Stimulated activated CD8-positive, alpha-beta memory T cell treated with anti-CD3 and anti-CD28 coated beads, Interleukin-7, amount 100 ng/mL, for 4 hours (primary cell): ENCODE measurements around the gene DEF6.

Source experiments
- DNase-seq, 2 donors: peaks; one replicate each; pipeline ENCODE4 v3.0.0-alpha.2; 2020; ENCODE audit warnings: low read depth in 2 of 2

Gene DEF6, protein sequence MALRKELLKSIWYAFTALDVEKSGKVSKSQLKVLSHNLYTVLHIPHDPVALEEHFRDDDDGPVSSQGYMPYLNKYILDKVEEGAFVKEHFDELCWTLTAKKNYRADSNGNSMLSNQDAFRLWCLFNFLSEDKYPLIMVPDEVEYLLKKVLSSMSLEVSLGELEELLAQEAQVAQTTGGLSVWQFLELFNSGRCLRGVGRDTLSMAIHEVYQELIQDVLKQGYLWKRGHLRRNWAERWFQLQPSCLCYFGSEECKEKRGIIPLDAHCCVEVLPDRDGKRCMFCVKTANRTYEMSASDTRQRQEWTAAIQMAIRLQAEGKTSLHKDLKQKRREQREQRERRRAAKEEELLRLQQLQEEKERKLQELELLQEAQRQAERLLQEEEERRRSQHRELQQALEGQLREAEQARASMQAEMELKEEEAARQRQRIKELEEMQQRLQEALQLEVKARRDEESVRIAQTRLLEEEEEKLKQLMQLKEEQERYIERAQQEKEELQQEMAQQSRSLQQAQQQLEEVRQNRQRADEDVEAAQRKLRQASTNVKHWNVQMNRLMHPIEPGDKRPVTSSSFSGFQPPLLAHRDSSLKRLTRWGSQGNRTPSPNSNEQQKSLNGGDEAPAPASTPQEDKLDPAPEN

DNA sequence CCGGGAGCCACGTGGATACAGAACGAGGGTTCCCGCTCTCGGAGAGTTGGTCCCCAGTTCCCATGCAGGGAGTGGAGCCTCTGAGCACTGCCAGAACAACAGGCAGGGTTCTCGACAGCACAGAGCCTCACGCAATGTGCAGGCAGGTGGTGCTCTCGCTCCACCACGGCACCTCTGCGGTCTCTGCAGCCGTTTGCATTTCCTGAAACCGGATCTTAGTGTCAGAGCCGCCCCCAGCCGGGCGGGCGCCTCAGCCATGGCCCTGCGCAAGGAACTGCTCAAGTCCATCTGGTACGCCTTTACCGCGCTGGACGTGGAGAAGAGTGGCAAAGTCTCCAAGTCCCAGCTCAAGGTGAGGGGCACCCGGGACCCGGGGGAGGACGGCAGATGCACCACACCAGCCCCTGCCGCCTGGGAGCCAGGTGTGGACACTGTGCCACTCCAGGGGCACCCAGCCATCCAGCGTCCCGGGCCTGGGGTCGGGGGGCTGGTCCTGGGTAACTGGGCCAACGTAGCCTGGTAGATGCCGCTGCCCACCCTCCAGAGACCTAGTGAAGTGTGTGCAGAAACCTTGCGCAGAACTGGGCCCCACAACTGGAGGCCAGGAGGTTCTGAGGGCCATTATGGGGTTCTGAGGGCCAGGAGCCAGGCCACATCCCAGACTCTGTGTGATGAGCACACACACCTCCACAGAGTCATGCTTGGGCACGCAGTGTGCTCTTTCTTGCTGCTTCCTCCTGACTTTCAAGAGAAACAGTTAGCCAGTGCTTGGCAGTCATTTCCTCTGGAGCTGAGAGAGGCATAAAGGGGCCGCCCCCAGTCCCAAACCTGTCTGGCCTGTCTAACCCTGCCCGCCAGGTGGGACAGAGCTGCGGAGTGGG, at the start of gene DEF6:
TSS of gene DEF6 (plus strand) at position 218 of the 881 bp plus-strand sequence. CDS start at position 257, 39 bp downstream.
- peak; percentile 80 to 82 for DNase-seq

DNA sequence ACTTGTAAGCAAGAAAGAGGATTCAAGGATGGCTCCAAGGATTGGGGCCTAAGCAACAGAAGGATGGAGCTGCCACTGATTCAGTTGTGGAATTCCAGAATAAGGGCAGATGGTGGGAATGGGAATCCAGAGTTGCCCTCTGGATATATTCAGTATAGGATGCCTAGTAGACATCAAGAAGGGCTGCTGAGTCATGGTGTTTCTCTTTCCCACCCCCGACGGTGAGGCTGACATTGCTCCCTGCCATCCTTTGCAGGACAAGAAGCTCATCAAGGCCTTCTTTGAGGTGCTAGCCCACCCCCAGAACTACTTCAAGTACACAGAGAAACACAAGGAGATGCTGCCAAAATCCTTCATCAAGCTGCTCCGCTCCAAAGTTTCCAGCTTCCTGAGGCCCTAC, 49.3 kb upstream of the DEF6 start:
- no peak for DNase-seq

DNA sequence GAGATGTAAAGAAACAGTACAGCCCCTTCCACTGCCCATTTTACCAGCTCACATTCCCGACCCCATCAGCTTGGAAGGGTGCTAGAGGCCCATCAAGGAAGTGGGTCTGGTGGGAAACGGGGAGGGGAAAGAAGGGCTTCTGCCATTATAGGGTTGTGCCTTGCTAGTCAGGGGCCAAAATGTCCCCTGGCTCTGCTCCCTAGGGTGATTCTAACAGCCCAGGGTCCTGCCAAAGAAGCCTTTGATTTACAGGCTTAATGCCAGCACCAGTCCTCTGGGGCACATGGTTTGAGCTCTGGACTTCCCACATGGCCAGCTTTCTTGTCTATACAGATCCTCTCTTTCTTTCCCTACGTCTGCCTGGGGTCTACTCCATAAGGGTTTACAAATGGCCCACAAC, 48.7 kb upstream of the DEF6 start:
- no peak for DNase-seq

DNA sequence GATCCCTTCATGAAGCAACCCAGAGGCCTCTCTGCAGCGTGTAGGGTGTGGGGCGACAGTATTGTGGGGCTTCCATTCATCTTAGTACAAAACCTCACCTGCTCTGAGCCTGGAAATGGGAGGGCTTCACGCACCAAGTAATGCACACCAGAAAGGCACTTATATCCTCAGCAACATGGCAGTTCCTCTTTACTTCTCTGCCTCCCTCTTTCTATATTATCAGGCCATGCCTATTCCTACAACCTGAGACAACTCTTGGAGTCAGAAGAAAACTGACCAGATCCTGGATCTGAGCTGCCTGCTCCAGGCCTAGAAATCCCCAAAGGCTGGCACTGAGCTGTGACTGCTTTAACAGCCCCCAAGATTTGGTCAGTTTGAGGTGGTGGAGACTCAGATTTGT, 45.7 kb upstream of the DEF6 start:
- no peak for DNase-seq

DNA sequence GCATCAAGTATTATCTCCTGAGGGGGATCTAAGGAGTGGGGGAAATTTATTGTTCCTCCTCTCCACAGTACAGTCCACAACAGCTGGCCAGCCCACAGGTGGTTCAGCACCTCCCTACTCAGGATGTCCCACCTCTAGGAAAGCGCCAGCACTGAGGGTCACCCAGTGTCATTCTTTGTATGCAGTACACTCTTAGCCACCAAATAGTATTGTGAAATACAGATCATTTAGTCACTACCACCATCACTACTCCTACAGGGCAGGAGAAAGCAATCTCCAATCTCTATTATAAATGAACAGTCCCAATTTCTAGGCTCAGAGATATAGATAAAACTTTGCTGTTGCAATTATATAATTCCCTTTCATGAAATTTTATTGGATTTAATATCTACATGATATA, 44.4 kb upstream of the DEF6 start:
- DNase-seq, result no peak

DNA sequence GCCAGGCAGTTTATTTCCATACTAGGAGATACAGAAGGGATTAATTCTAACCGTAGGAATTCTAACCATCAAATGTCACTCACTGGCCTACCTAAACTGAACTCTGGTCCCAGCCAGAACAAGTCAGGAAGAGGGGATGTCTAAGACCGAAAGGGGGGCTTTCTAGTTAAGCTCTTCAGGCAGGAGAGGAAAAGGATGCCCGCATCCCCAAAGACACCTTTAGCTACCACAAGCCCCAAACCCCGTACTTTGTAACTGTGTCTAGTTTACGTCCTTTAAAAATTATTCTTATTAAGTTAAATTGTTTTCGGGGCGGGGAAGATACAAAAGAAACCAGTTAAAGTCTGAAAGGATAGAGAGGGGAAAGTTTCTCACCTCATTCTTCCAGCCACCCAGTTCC, 39.3 kb upstream of the DEF6 start:
- DNase-seq, result no peak

DNA sequence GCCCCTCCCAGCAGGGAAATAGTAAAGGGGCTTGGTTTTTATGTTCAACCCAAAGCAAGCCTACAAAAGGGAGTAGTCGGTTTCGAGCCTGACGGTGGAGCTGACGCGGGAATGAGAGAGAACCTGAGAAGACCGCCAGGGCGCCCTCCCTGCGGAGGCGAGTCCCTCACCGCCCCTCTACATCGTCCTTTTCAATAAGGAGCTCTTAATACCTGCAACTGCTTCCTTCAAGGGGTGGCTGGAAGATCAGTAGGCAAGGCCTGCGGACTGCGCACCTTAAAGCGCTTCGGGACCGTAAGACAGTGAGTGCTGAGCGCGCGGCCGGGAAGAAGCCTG, 38.8 kb upstream of the DEF6 start:
- peak; percentile 17 to 25 for DNase-seq

DNA sequence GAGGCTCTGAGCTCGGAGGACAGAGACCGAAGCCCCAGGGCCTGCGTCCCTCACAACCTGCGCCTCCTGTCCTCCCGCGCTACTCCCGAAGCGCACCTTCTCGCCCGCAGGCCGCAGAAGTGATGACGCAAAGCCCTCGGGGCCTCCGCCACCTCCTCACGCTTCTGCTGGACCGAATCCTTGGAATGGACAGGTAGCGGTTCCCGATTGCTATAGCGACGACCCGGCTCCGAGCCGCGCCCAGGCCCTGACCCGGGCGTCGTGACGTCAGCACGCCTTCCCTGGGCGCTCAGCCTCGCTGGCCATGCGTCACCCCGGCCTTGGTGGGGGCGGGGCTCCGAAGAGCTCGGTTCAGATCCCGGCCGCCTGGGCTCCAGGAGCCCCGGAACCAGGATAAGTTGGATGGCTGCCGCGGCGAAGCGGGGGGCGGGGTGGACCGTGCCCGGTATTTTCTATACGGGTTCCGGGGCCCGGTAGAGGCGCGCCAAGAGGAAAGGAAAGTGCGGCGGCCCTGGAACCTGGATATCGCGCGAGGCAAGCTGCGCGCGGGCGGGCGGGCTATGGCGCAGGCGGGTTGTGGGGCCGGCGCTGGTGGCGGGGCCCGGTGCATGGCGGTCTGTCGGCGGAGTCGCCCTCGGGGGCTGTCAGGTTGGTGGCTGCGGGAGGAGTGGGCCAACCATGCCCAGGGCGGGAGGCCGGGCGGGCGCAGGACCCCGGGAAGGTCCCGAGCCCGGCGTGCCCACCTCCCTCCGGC, 38.2 kb upstream of the DEF6 start, which contains the start of gene ZNF76:
TSS of gene ZNF76 (plus strand) at position 542 of the 754 bp plus-strand sequence. CDS start 21,417 bp downstream, outside the sequence.
- DNase-seq, result peak; percentile 75 to 89

DNA sequence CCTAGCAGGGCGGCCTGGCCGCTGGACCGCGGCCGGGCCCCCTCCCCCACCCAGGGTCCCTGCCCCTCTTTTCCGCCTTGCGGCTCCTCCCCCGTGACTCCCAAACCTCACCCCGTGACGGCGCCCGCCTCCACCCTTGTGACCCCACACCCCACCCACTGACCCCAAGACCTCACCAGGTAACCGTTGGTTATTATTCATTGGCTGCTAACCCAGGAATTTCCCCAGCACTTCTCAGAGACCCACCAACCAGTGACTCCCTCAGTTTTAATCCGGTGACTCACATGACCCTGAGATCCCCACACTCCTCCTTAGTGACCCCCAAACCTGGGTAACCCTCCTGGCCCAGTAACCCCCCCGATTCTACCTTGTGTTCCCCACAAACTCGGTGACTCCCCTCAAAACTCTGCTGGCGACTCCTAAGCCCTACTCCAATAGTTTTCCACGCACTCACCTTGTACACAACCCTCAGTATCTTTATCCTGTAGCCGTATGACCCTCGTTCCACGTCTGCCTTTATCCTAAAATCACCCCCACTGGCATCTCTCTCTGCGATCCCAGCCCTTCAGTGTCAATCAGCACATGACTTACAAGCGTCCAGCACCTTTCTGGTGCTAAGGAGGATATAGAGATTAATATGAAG, 37.5 kb upstream of the DEF6 start:
- DNase-seq, result peak; percentile 65 to 74

DNA sequence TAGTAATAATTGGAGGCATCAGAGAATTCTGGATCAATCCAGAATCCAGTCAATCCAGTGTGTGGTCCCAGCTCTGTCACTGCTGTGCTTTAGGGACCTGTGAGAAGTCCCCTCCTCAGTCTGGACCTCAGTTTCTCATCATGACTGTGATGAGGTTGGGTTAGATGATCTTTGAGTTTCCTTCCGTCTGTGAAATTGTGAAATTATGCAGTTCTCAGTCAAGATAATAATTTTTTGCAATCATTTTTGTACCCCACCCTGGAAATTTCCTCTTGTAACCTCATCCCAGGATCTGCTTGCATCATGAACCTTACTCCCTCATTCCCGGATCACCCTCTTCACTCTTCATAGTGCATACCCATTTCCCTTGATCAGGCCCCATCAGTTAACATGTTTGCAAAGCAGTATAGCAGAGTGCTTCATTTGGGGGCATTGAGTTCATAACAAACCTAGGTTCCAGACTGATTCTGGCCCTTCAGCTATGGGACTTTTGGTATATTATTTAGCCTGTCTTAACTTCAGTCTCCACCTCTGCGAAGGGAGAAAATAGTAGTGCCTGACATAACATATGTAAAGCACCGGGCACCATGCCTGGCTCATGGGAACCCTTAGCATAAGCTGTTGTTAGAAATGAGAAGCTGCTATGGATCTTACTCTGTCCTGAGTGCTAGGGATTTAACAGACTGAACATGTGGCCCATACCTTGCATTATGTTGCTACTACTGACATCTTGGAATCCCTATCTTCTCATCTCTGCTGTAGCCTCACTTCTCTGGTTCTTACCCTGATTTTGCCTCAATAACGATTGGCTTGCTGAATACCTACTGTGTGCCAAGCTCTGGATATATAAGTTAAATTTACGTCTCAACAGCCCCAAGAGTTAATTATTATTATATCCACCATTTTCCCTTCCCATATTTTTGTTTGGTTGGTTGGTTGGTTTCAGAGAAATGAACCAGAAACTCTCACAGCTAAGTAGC, 36.7 kb upstream of the DEF6 start:
- no peak for DNase-seq

DNA sequence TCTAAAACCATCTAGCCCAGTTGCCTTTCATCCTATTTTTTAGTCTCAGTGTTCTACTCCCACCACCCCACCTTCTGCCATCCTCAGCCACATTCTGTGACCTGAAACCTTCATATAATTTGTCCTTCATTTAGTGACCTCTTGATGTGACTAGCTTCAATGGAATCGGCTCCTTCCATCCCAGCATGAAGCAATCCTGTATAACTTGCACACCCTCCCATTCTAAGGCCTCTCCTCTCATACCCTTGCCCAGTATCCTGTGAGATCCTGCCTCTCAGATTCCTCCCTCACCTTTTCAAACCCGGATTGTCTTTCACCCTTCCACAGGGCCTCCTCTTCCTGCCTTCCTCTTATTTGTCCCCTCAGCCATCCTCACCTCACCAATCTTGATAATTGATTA, 35.0 kb upstream of the DEF6 start:
- DNase-seq, result no peak

DNA sequence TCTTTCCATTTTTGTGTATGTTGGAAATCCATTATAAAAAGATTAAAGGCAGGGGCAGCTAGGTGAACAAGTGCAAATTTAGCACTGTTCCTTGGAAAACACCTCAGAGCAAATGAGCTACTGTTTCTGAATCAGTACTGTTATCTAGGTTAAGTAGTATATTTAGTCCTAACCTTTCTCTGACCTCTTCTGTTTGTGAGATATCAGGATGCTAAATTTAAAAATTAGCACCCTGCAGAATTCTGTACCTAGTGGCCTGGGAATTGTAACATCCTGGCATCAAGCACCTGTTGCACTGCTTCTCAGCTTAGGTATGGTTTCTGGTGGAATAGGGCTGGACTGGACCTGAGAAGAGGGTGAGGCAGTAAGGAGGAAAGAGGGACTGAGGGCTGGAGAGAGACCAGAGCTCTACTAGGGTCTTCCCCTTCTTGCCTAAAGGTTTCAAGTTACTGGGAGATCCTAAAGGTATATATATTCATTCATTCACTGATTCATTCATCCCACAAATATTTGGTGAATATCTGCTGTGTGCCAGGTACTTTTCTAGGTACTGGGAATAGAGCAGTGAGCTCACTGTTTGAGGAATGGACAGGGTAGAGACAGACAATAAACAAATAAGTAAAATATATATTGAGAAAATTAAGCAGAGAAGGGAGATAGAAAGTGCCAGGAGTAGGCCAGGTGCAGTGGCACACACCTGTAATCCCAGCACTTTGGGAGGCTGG, 32.9 kb upstream of the DEF6 start:
- no peak for DNase-seq

DNA sequence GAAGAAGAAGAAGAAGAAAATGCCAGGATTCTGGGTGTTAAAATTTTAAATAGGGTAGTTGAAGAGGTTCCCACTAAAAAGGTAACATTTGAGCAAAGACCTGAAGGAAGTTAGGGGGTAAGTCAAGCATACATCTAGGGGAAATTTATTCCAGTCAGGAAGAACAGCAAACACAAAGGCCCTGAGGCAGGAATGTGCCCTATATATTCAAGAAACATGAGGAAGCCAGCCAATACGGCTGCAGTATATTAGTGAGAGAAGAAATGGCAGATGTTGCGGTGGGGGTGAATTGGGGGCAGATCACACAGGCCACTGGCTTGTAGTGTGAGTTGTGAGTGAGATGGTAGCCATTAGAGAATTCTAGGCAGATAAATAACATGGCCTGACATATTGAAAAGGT, 32.1 kb upstream of the DEF6 start:
- DNase-seq, result no peak

DNA sequence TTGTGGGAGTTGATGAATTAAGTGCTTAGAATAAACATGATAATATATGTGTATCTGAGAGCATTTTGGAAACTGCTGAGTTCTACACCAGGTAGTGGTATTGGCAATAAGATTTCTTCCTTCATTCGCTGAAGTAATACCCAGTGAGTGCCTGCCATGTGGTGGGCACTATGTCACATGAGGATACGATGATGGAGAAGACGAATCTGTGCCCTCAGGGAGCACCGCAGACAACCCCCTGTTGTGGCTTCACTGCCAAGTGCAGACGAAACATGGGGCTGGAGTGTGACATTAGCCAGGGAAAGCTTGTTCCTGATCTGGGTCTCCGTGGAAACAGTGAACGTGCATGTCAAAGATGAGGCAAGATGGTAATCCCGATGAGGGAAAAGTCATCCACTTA, 30.2 kb upstream of the DEF6 start:
- DNase-seq, result no peak

DNA sequence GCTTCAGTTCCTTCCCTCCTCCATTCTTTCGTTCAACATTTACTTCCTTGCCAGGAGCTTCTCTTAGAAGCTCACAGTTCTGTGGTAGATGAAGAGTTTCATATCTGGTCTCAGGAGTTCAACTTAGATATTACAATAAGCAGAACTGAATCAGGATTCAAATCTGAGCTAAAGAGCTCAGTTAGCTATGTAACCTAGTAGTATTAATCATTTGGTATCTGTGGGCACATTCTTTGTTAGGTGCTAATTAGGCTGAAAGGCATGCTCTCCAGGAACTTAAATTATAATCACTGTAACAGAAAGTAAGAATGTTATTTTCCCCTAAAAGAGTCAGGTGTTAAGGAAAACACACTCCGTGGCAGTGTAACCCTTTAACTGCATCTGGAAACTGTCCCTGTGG, 29.7 kb upstream of the DEF6 start:
- no peak for DNase-seq

DNA sequence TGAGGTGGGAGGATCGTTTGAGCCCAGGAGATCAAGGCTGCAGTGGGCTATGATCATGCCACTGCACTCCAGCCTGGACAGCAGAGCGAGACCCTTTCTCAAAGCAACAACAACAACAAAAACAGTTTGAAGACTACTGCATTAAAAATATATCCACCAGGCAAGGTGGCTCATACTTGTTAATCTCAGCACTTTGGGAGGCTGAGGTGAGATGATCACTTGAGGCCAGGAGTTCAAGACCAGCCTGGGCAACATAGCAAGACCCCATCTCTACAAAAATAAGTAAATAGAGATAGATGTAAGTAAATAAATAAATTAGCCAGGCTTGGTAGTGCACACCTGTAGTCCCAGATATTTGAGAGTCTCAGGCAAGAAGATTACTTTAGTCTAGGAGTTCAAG, 25.6 kb upstream of the DEF6 start:
- DNase-seq, result no peak

DNA sequence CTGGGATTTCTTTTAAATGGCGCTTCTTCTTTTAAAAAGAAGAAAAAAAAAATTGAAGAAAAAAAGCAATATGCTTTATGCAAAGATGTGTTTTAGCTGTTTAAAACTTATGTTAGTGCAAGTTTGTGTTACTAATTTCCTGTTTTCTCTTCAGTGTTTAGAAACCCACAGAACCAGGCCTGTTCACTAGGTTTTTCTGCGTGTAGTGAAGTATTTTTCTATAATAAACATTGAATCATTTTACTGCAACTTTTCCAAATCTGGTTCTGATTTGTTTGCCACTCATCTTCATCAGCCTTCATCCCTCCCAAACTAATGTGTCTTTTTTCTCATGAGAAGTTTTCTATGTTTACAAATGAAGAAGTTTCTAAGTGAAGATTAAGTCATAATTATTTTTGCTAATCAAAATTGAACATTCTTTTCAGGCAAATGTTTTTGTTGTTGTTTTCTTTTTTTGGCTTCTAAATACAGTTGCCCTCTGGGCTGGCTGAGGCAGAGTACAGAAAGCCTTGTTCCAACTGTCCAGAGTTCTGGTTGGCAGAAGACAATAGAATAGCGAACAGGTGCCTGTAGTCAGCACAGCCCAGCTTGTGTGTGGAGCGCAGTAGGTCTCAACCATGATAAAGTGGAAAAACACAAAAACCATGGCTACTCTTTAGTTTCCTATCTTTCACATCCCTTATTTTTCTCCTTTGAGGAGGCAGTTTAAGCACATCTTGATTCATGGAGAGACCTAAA, 23.6 kb upstream of the DEF6 start:
- no peak for DNase-seq

DNA sequence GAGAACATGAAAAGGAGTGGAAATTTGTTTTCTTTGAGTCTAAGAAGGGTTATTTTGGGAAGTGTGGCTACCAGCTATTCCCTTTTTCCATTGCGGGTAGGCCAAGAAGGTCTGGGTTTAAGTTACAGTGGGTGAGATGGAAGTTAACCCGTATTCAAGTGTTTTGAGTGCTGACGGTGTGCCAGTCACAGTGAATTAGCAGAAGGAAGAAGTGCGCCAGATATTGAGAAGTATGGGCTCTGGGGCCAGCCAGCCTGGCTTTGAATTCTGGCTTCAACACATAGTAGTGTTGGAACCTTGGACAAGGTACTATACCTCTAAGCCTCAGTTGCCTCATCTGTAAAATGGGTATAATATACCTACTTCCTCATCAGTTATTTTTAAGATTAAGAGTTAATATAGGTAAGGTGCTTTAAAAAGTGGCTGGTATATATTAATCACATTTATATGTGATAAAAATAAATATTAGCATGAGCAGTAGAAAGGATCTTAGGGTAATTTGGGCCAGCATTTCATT, 21.8 kb upstream of the DEF6 start:
- no peak for DNase-seq
